CD14-positive monocyte (primary cell): ENCODE data around the gene DOK4. TPM values are rescaled to one million over a fixed set of nuclear protein-coding genes. Genes with fewer than 3 reads are reported as not detected.

Experiments used
- DNase-seq, 3 donors: peaks; one replicate each; pipeline ENCODE4 v3.0.0-alpha.2; 2011 to 2022
- H2AFZ ChIP-seq: 2 replicates; pipeline ENCODE4 v1.6.0; 2012; ENCODE audit warnings: mild to moderate bottlenecking, low read depth, low read length, inconsistent platforms; ENCODE audit not compliant: insufficient read depth, poor library complexity, severe bottlenecking
- H3K27ac ChIP-seq, 2 donors: 1 replicate in 1 of 2; 2 replicates in 1 of 2; pipeline ENCODE4 v1.5.1; 2012 to 2013; ENCODE audit warnings: low read length in 2 of 2, control low read depth in 1 of 2, inconsistent platforms in 1 of 2, low read depth in 1 of 2, mild to moderate bottlenecking in 1 of 2
- H3K27me3 ChIP-seq, 2 donors: one replicate each; pipeline versions ENCODE4 v1.6.0 to v1.6.1; 2011 to 2013; ENCODE audit warnings: low read length in 2 of 2; ENCODE audit not compliant: control insufficient read depth in 2 of 2, insufficient read depth in 2 of 2
- H3K36me3 ChIP-seq, 2 donors: replicated peaks in 1 of 2; 1 replicate in 1 of 2; 2 replicates in 1 of 2; pipeline versions ENCODE4 v1.5.1 to v1.6.1; 2012 to 2013; ENCODE audit warnings: low read length in 2 of 2, control low read depth in 1 of 2, inconsistent platforms in 1 of 2, mild to moderate bottlenecking in 1 of 2; ENCODE audit not compliant: insufficient read depth in 2 of 2, control insufficient read depth in 1 of 2
- H3K4me1 ChIP-seq, 2 donors: 1 replicate in 1 of 2; 2 replicates in 1 of 2; pipeline versions ENCODE4 v1.5.1 to v1.6.1; 2012 to 2013; ENCODE audit warnings: low read length in 2 of 2, control low read depth in 1 of 2, inconsistent platforms in 1 of 2, mild to moderate bottlenecking in 1 of 2, moderate library complexity in 1 of 2; ENCODE audit not compliant: insufficient read depth in 2 of 2, control insufficient read depth in 1 of 2
- H3K4me2 ChIP-seq: replicated peaks from 2 replicates; pipeline ENCODE3; 2012; ENCODE audit warnings: low read length, moderate library complexity, mild to moderate bottlenecking; ENCODE audit not compliant: poor library complexity, severe bottlenecking; ENCODE audit errors: extremely low read depth
- H3K4me3 ChIP-seq, 3 experiments: fragments of 200-600 bp in 1 of 3; sonication (generic) in 1 of 3; replicated peaks in 1 of 3; 1 replicate in 2 of 3; 2 replicates in 1 of 3; pipeline ENCODE4 v1.5.1; 2011 to 2013; ENCODE audit warnings: low read length in 3 of 3, mild to moderate bottlenecking in 3 of 3, control low read depth in 2 of 3, low read depth in 2 of 3, inconsistent platforms in 1 of 3, moderate library complexity in 1 of 3
- H3K79me2 ChIP-seq: 2 replicates; pipeline ENCODE4 v1.6.0; 2012; ENCODE audit warnings: mild to moderate bottlenecking, control low read depth, inconsistent platforms, low read length, moderate library complexity; ENCODE audit not compliant: insufficient read depth
- H3K9ac ChIP-seq: 2 replicates; pipeline ENCODE4 v1.6.0; 2017; ENCODE audit warnings: low read length, mild to moderate bottlenecking; ENCODE audit not compliant: insufficient read depth, poor library complexity, severe bottlenecking
- H3K9me3 ChIP-seq, 2 donors: replicated peaks in 1 of 2; 1 replicate in 1 of 2; 2 replicates in 1 of 2; pipeline versions ENCODE4 v1.5.1 to v1.6.1; 2012 to 2013; ENCODE audit warnings: low read length in 2 of 2, control low read depth in 1 of 2; ENCODE audit not compliant: control insufficient read depth in 1 of 2, insufficient read depth in 1 of 2
- H4K20me1 ChIP-seq: 2 replicates; pipeline ENCODE4 v1.6.0; 2012; ENCODE audit warnings: mild to moderate bottlenecking, low read length, control low read depth, moderate library complexity; ENCODE audit not compliant: insufficient read depth
- H3K27ac Mint-ChIP-seq, 7 donors: one replicate each; pipeline ENCODE4 v1.8.0; 2020; ENCODE audit warnings: mild to moderate bottlenecking in 7 of 7, mixed read lengths in 7 of 7, moderate library complexity in 6 of 7, inconsistent platforms in 2 of 7
- H3K27me3 Mint-ChIP-seq, 3 donors: one replicate each; pipeline ENCODE4 v1.8.0; 2021 to 2022; ENCODE audit warnings: low read depth in 3 of 3, mild to moderate bottlenecking in 3 of 3, mixed read lengths in 3 of 3, moderate library complexity in 3 of 3, inconsistent platforms in 1 of 3
- H3K36me3 Mint-ChIP-seq, 2 donors: one replicate each; pipeline ENCODE4 v1.8.0; 2020; ENCODE audit warnings: mixed read lengths in 2 of 2, inconsistent platforms in 1 of 2, mild to moderate bottlenecking in 1 of 2
- H3K4me1 Mint-ChIP-seq: one replicate; pipeline ENCODE4 v1.8.0; 2020; ENCODE audit warnings: mild to moderate bottlenecking, mixed read lengths
- H3K4me3 Mint-ChIP-seq, 2 donors: one replicate each; pipeline ENCODE4 v1.8.0; 2020; ENCODE audit warnings: mild to moderate bottlenecking in 2 of 2, mixed read lengths in 2 of 2, moderate library complexity in 1 of 2
- H3K9me3 Mint-ChIP-seq, 7 donors: one replicate each; pipeline ENCODE4 v1.8.0; 2020 to 2022; ENCODE audit warnings: mixed read lengths in 7 of 7, mild to moderate bottlenecking in 6 of 7, moderate library complexity in 6 of 7, inconsistent platforms in 2 of 7
- WGBS: methylation state at CpG from one replicate; pipeline ENCODE4 v1.1.5; 2013; ENCODE audit warnings: missing lambda C conversion rate; ENCODE audit not compliant: insufficient coverage; 5-methylcytosine and 5-hydroxymethylcytosine counted together
- intact Hi-C, 2 donors: fragments of 100-400 bp; cut with micrococcal nuclease; formaldehyde crosslinking; loops; one replicate each; pipeline versions ENCODE4 v1.15.0 to v1.15.1; 2023
- polyA plus RNA-seq, 3 donors: library from polyadenylated mRNA; depleted of rRNA in 1 of 3; unstranded in 2 of 3; stranded (reverse) in 1 of 3; fragments of 300-500 nt in 2 of 3; fragments of >200 nt in 1 of 3; fragmentation: Illumina TruSeq in 2 of 3; gene quantifications; 1 replicate in 2 of 3; 2 replicates in 1 of 3; pipeline ENCODE4 v1.2.3, GENCODE V29; 2012 to 2021
- TF ChIP-seq, protein P1 (sequence below): fragments of 200-600 bp; IDR thresholded peaks from one replicate; pipeline ENCODE4 v1.8.0; 2022; ENCODE audit warnings: antibody characterized with exemption, mild to moderate bottlenecking

Gene DOK4
- polyA plus RNA-seq, 3 donors = 0.09 to 0.17 TPM; not detected in 1

DNA sequence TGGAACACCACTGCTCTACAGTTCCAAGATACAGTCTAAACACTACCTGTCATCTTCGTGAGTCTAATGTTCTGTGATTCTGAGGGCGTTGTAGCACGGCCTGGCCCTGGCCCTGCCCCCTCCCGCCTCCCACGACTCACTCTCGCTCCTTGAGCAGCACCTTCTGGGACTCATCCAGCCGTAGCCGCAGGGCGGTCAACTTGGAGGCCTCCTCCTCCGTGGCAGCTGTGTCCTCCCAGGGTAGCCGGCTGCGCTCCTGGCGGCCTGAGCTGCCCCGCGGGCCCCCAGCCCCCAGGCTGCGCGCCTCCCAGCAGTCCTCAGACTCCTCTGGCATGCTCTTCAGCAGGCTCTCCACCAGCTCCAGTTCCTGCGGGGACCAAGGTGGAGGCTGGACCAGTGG is 39.5 kb upstream of the DOK4 start:
- Histone ChIP-seq H4K20me1 (peaks cover 3% of the 10 kb centered on the region), H3K9me3 (no peaks in the 10 kb centered on the region), H3K79me2 (no peaks in the 10 kb centered on the region), H3K27ac (no peak overlapping the region), H3K9ac (no peak overlapping the region), H2AFZ (no peak overlapping the region), H3K4me1 (peaks cover 29 to 46% of the 10 kb centered on the region in 2 donors), H3K4me2 (no peak overlapping the region), H3K4me3 (no peak overlapping the region), H3K27me3 (peaks cover 0 to 18% of the 10 kb centered on the region in 2 donors), H3K36me3 (no peaks in the 10 kb centered on the region)
- no peak for DNase-seq
- H3K9me3 Mint-ChIP-seq = peaks cover 0 to 3% (median 0%) of the 10 kb centered on the region in 7 donors
- no peak overlapping the region for H3K27ac Mint-ChIP-seq
- H3K4me1 Mint-ChIP-seq = peaks cover 43% of the 10 kb centered on the region
- H3K36me3 Mint-ChIP-seq = peaks cover 3 to 7% of the 10 kb centered on the region in 2 donors
- TF ChIP-seq, protein P1, sequence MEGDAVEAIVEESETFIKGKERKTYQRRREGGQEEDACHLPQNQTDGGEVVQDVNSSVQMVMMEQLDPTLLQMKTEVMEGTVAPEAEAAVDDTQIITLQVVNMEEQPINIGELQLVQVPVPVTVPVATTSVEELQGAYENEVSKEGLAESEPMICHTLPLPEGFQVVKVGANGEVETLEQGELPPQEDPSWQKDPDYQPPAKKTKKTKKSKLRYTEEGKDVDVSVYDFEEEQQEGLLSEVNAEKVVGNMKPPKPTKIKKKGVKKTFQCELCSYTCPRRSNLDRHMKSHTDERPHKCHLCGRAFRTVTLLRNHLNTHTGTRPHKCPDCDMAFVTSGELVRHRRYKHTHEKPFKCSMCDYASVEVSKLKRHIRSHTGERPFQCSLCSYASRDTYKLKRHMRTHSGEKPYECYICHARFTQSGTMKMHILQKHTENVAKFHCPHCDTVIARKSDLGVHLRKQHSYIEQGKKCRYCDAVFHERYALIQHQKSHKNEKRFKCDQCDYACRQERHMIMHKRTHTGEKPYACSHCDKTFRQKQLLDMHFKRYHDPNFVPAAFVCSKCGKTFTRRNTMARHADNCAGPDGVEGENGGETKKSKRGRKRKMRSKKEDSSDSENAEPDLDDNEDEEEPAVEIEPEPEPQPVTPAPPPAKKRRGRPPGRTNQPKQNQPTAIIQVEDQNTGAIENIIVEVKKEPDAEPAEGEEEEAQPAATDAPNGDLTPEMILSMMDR = no peak
- no peak overlapping the region for H3K4me3 Mint-ChIP-seq
- intact Hi-C loops = no loop called here
- H3K27me3 Mint-ChIP-seq = peaks cover 39 to 54% (median 45%) of the 10 kb centered on the region in 3 donors
- 92% methylated on average over 18 of the region's 18 CpGs for WGBS

DNA sequence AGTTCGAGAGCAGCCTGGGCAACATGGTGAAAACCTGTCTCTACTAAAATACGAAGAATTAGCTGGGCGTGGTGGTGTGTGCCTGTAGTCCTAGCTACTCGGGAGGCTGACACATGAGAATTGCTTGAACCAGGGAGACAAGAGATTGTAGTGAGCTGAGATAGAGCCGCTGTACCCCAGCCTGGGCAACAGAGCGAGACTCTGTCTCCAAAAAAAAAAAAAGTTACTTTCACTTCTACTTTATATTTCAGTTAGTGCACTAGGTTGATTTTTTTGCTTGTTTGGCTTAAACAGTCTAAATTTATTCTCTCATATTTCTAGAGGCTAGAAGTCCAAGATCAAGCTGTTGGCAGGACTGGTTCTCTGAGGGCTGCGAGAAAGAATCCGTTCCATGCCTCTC is 36.7 kb upstream of the DOK4 start:
- 100% methylated on average over 2 of the region's 8 CpGs for WGBS
- TF ChIP-seq, protein P1 = no peak
- Mint-ChIP-seq H3K27ac (no peak overlapping the region), H3K4me1 (peaks cover 23% of the 10 kb centered on the region), H3K4me3 (peak overlapping the region in 1 of 2 donors; percentile 80), H3K27me3 (peaks cover 30 to 41% (median 32%) of the 10 kb centered on the region in 3 donors), H3K9me3 (peaks cover 0 to 2% (median 0%) of the 10 kb centered on the region in 7 donors), H3K36me3 (peaks cover 0 to 3% of the 10 kb centered on the region in 2 donors)
- intact Hi-C loops = no loop called here
- no peak overlapping the region for H2AFZ ChIP-seq
- no peaks in the 10 kb centered on the region for H3K36me3 ChIP-seq
- H4K20me1 ChIP-seq = no peaks in the 10 kb centered on the region
- no peaks in the 10 kb centered on the region for H3K9me3 ChIP-seq
- H3K27ac ChIP-seq = no peak overlapping the region
- H3K4me1 ChIP-seq = peaks cover 11 to 19% of the 10 kb centered on the region in 2 donors
- H3K9ac ChIP-seq = no peak overlapping the region
- H3K27me3 ChIP-seq = peaks cover 0 to 4% of the 10 kb centered on the region in 2 donors
- H3K4me3 ChIP-seq = no peak overlapping the region
- DNase-seq = no peak
- no peaks in the 10 kb centered on the region for H3K79me2 ChIP-seq
- no peak overlapping the region for H3K4me2 ChIP-seq
